HG03060 (cell line): ENCODE results near the gene SLC44A3.
"Not testable (repeated sequence)": the region's sequence is repeated elsewhere in the genome, so short reads cannot be mapped to it uniquely, and the experiment has no call there.

ENCODE experiments used
- ATAC-seq: cut with Tn5 transposase; IDR thresholded peaks from one replicate; pipeline ENCODE4 v1.9.1; 2021; ENCODE audit warnings: low read depth, moderate number of reproducible peaks; ENCODE audit not compliant: unreplicated experiment

The SLC44A3 gene

DNA sequence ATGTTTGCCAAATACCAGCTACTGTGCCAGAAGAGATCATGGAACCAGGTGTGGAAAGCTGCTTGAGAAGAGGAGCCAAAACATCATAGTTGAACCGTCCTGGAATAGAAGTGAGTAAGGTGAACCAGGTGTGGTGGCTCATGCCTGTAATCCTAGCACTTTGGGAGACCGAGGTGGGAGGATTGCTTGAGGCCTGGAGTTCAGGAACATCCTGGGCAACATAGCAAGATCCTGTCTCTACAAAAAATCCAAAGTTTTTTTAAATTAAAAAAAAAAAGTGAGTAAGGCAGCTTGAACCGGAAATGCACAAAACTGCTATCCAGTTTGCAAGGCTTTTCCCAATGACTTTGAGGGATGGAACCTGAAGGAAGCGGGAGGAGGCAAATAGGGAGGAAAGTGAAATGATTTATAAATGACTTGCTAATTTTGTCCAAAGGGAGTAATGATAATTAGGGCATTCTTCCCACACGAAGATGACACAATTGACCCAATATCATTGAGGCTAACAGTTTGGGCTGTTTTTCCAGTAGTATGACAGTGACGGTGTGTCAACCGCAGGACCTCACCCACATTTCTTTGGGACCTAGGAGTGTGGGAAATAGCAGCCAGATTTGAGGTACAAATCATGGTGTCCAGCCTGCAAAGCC is 108.3 kb downstream of the SLC44A3 start:
- no peak for ATAC-seq

DNA sequence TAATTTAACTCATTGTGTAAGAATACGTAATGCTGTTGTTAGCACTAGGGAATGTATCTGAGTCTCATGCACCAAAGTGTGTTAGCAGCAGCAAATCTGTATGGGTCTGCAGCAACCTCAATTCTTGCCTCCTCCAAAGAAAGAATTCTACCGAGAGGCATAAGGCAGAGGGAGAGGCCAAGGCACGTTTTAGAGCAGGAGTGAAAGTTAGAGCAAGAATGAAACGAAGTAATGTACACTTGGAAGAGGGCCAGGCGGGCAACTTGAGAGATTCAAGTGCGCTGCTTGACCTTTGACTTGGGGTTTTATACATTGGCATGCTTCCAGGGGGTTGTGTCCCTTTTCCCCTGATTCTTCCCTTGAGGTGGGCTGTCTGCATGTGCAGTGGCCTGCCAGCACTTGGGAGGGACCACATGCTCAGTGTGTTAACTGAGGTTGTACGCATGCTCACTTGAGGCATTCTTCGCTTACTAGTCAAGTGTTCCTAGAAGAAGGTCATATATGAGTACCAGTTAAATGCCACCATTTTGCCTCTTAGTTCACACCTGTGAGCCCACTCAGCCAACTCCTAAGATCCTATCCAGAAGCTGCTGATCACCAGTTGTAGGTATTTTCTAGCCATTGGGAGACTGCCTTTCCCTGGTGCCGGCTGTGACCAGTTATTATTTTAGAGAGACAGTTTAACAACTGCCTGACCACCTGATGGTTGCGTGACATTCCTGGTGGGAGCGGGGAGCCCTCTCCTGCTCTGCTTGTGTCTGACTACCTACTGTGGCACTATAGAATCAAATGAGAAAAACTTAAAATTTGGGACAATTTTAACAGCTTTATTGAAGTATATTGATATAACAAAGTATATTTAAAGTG is 109.4 kb downstream of the SLC44A3 start:
- no peak for ATAC-seq

DNA sequence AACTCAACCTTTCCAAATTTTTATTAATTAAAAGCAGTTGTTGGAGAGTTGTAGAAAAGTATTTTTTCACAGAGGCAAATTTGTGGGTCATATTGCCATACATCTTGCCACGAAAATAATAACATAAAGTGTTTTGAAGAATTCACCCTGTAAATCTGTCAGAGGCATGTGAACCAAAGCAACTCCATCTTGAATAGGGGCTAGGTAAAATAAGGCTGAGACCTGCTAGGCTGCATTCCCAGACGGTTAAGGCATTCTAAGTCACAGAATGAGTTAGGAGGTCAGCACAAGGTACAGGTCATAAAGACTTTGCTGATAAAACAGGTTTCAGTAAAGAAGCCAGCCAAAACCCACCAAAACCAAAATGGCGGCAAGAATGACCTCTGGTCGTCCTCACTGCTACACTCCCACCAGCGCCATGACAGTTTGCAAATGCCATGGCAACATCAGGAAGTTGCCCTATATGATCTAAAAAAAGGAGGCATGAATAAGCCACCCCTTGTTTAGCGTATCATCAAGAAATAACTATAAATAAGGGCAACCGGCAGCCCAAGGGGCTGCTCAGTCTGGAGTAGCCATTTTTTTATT is 111.2 kb downstream of the SLC44A3 start:
- no peak for ATAC-seq

DNA sequence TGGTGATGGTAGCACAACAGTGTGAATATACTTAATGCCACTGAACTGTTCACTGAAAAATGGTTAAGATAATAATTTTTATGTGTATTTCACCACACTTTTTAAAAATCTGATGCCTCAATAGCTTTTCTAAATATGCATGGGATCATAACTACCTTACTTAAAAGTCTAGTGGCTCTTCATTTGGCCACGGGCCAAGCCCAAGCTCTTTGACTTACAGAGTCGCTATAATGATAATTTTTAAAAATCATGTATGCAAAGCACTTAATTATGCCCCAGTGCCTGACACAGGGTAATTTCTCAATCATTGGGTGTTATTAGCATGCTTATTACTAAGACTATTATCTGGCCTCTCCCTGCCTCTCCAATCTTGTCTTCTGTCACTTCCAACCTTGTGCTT is 114.4 kb downstream of the SLC44A3 start:
- ATAC-seq: no peak

DNA sequence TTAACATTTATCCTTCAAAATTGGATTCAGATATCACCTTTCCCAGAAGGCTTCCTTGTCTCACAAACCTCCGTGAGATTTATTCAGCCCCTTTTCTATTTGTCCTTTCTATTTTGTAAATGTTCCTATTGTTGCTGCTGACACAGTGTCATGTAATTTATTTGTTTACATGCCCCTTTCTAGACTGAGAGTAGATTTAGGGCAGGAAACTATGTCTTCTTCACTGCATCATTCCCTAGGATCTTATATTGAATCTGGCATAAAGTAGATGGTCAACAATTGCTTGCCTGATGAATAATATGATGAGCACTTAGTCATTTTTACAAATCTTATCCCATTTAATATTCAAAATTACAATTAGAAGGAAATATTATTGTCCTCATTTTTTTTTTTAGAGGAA is 114.9 kb downstream of the SLC44A3 start:
- no peak for ATAC-seq

DNA sequence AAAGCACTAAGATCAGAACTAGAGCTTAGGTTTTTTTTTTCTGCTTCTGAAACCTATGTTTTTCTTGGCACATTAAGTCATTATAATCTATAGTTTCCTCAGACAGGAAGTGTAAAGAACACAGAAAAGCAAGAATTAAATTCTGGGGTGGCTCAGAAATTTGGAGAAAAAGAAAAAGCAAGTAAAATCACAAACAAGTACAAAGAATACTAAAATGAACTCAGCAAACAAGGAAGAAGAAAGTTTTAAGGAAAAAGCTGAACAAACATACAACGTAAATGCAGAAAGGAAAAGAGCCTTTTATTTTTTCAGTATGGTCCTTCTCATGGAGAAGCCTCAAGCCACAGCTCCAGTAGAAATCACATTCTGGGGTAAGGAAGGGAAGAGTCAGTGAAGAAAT is 115.3 kb downstream of the SLC44A3 start:
- ATAC-seq: no peak

DNA sequence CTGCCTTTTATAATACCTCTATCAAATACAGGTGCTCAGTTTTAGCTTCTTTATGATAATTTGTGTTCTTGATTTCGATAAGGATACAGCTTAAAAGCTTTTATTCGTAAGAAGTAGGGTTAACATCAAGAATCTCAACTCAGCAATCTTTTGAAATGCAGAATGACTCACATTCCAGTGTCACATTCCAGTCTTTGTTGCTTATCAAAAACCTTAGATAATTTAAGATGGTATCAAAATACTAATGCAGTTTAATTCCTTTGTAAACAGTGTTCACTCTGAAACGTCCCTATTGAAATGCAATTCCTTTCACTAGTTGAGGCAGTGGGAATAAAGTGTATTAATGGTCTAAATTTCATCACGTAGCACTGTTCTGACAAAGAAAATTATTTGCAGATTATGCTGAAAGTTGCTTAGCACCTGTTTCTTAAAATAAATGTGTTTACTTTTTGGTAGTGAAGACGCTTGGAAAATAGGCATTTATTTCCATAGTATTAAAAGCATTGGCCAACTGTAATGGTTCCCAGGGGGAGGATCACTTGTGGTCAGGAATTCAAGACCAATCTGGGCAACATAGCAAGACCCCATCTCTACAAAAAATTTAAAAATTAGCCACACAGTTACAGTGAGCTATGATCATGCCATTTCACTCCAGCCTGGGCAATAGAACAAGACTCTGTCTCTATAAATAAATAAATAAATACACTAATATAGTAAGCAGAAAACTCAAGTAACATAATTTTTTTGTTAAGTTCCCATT is 116.9 kb downstream of the SLC44A3 start:
- no peak for ATAC-seq

DNA sequence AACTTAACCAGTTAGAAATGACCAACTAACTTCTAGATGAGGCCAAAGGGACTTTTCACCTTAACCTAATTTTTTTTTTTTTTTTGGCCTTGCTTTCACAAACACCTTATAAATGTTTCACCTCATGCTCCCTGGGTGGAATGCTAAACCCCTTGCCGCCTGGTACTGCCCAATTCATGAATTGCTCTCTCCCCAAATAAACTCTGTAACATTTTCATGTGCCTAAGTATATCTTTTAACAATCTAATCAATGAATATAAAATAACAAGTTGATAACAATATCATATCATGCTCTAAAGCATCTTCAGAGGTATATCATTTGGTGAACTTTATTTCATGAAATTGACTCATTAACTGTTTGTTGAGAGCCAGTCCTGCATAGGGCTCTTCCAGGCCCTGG is 117.7 kb downstream of the SLC44A3 start:
- ATAC-seq: no peak

DNA sequence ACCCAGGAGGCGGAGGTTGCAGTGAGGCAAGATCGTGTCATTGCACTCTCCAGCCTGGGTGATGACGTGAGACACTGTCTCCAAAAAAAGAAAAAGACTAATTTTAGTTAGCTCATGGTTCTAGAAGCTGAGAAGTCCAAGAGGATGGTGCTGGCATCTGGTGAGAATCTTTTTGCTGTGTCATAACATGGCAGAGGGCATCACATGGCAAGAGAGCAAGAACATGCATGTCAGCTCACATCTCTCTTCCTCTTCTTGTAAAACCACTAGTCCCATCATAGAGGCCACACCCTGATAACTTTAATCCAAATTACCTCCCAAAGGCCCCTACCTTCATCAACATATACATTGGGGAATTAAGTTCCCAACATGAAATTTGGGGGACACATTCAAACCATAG is 120.6 kb downstream of the SLC44A3 start:
- no peak for ATAC-seq

DNA sequence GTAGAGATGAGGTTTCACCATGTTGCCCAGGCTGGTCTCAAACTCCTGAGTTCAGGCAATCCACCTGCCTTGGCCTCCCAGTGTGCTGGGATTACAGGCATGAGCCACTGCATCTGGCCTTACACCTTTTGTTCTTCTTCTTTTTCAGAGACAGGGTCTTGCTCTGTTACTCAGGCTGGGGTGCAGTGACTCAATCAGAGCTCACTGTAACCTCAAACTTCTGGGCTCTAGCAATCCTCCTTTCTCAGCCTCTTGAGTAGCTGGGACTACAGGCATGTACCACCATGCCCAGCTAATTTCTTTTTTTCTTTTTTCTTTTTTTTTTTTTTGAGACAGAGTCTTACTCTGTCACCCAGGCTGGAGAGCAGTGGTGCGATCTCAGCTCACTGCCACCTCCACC is 121.3 kb downstream of the SLC44A3 start:
- ATAC-seq: not testable (repeated sequence)

DNA sequence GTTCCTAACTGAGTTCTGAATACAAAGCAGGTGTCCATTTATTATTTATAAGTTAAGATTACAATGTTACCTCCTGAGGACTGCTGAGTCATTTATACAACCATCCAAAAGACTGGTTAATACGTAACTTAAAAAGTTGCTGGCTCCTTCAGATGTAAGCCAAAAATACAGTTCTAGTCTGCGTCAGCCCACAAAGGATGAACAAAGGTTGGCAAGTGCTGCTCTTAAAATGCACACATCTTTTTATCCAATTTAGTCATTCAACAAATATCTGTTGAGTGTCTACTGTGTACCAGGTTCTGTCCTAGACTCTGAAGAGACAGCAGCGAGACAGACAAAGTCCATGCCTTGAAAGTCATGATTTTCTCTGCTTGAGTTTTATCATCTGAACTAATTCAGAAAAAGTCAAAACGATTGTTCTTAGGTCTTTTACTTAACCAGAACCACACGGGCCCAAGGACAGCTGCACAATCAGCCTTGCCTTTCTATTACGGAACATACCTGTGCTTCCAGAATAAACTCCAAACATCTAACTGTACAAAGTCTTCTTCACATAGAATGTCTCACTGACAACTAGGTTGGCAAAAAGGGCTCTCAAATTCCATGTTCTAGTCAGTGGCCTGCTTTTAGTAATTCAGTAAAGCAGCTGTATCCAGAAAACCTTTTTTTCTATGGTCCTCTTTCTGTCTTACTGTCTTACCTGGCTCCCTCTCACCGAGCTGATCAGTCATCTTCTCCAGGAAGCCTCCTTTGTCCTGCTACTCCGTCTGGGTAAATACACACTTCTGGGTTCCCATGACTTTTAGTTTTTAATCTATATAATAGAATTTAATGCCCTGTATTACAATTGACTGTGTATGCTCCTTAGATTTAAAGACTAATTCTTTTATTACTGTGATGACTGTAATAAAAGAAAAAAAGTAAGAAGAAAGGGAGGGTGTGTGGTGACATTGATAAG is 122.3 kb downstream of the SLC44A3 start:
- no peak for ATAC-seq
